ENCODE results near the gene NTF4.
"Not testable (repeated sequence)": the region's sequence is repeated elsewhere in the genome, so short reads cannot be mapped to it uniquely, and the experiment has no call there.

NTF4 gene

GRCh38 chr19:49074869-49075268 is 10.3 kb upstream of the NTF4 start:
- not testable (repeated sequence) for H3K9me3 Mint-ChIP-seq; H3K27ac Mint-ChIP-seq; ATAC-seq (replicated peaks); H3K4me3 Mint-ChIP-seq; DNase-seq
- peaks cover 9 to 16% of the 10 kb centered on the region in 2 donors for H3K4me1 Mint-ChIP-seq
- peaks cover 41 to 62% of the 10 kb centered on the region in 2 donors for H3K27me3 Mint-ChIP-seq
- peaks cover 4 to 15% of the 10 kb centered on the region in 2 donors for H3K36me3 Mint-ChIP-seq

- DNase-seq (no peak), ATAC-seq (replicated peaks) (no peak)
- Mint-ChIP-seq H3K9me3 (peaks cover 8 to 10% of the 10 kb centered on the region in 2 donors), H3K4me3 (peak overlapping the region; percentile 70 to 72), H3K27me3 (peaks cover 52 to 74% of the 10 kb centered on the region in 2 donors), H3K4me1 (peaks cover 9 to 16% of the 10 kb centered on the region in 2 donors), H3K27ac (peak overlapping the region; percentile 68), H3K36me3 (peaks cover 4 to 15% of the 10 kb centered on the region in 2 donors)
Observed at GRCh38 chr19:49073514-49074378, 9.1 kb upstream of the NTF4 start.

- ATAC-seq (replicated peaks) = no peak
- peak overlapping the region in 1 of 2 donors; percentile 31 for H3K4me3 Mint-ChIP-seq
Observed at GRCh38 chr19:49071860-49072547, 7.4 kb upstream of the NTF4 start.

GRCh38 chr19:49070416-49070815 is 5.8 kb upstream of the NTF4 start:
- Mint-ChIP-seq H3K36me3 (peaks cover 4 to 15% of the 10 kb centered on the region in 2 donors), H3K4me1 (peaks cover 12 to 19% of the 10 kb centered on the region in 2 donors), H3K27ac (no peak overlapping the region)

More at GRCh38 chr19:49071860-49072547, 7.4 kb upstream of the NTF4 start:
- no peak for DNase-seq
- H3K4me1 Mint-ChIP-seq = peaks cover 9 to 16% of the 10 kb centered on the region in 2 donors
- peaks cover 61 to 84% of the 10 kb centered on the region in 2 donors for H3K27me3 Mint-ChIP-seq
- no peak overlapping the region for H3K27ac Mint-ChIP-seq
- H3K36me3 Mint-ChIP-seq = peaks cover 4 to 15% of the 10 kb centered on the region in 2 donors
- H3K9me3 Mint-ChIP-seq = peaks cover 8 to 10% of the 10 kb centered on the region in 2 donors

GRCh38 chr19:49069026-49069425 is 4.4 kb upstream of the NTF4 start:
- peaks cover 11 to 20% of the 10 kb centered on the region in 2 donors for H3K4me1 Mint-ChIP-seq
- H3K9me3 Mint-ChIP-seq = peaks cover 8 to 10% of the 10 kb centered on the region in 2 donors
- H3K27ac Mint-ChIP-seq = no peak overlapping the region
- ATAC-seq (replicated peaks) (no peak), DNase-seq (no peak)
- H3K36me3 Mint-ChIP-seq = peaks cover 4 to 15% of the 10 kb centered on the region in 2 donors
- H3K4me3 Mint-ChIP-seq = no peak overlapping the region
- H3K27me3 Mint-ChIP-seq = peaks cover 64 to 84% of the 10 kb centered on the region in 2 donors

More at GRCh38 chr19:49070416-49070815, 5.8 kb upstream of the NTF4 start:
- DNase-seq = no peak
- H3K9me3 Mint-ChIP-seq = peaks cover 8 to 10% of the 10 kb centered on the region in 2 donors
- H3K4me3 Mint-ChIP-seq = no peak overlapping the region
- peaks cover 65 to 88% of the 10 kb centered on the region in 2 donors for H3K27me3 Mint-ChIP-seq
- no peak for ATAC-seq (replicated peaks)

GRCh38 chr19:49067554-49067953 is 2.9 kb upstream of the NTF4 start:
- H3K27ac Mint-ChIP-seq = no peak overlapping the region
- DNase-seq (no peak), ATAC-seq (replicated peaks) (no peak)
- peaks cover 7 to 10% of the 10 kb centered on the region in 2 donors for H3K9me3 Mint-ChIP-seq
- peaks cover 4 to 5% of the 10 kb centered on the region in 2 donors for H3K4me1 Mint-ChIP-seq
- H3K36me3 Mint-ChIP-seq = peaks cover 3 to 6% of the 10 kb centered on the region in 2 donors
- H3K27me3 Mint-ChIP-seq = peaks cover 50 to 81% of the 10 kb centered on the region in 2 donors
- no peak overlapping the region for H3K4me3 Mint-ChIP-seq

- Mint-ChIP-seq H3K27me3 (peaks cover 56 to 78% of the 10 kb centered on the region in 2 donors), H3K4me1 (peaks cover 4 to 6% of the 10 kb centered on the region in 2 donors), H3K36me3 (peaks cover 3 to 6% of the 10 kb centered on the region in 2 donors), H3K9me3 (peaks cover 7 to 10% of the 10 kb centered on the region in 2 donors), H3K27ac (no peak overlapping the region), H3K4me3 (no peak overlapping the region)
- no peak for DNase-seq
- ATAC-seq (replicated peaks) = no peak
Observed at GRCh38 chr19:49065905-49066512, 1.4 kb upstream of the NTF4 start.

- Mint-ChIP-seq H3K9me3 (peaks cover 0 to 2% of the 10 kb centered on the region in 2 donors), H3K27ac (no peak overlapping the region), H3K36me3 (no peaks in the 10 kb centered on the region), H3K4me1 (peaks cover 4 to 6% of the 10 kb centered on the region in 2 donors), H3K4me3 (no peak overlapping the region), H3K27me3 (peaks cover 53 to 77% of the 10 kb centered on the region in 2 donors)
- DNase-seq (no peak), ATAC-seq (replicated peaks) (no peak)
Observed at GRCh38 chr19:49064029-49064629, 489 bp downstream of the NTF4 start.

- ATAC-seq (replicated peaks) (peak; percentile 15 to 36), DNase-seq (no peak)
- peaks cover 20 to 26% of the 10 kb centered on the region in 2 donors for H3K4me1 Mint-ChIP-seq
- H3K4me3 Mint-ChIP-seq = no peak overlapping the region
- H3K27me3 Mint-ChIP-seq = peaks cover 59 to 84% of the 10 kb centered on the region in 2 donors
- H3K36me3 Mint-ChIP-seq = no peaks in the 10 kb centered on the region
- peaks cover 0 to 2% of the 10 kb centered on the region in 2 donors for H3K9me3 Mint-ChIP-seq
- H3K27ac Mint-ChIP-seq = no peak overlapping the region
Observed at GRCh38 chr19:49061445-49061844, 3.2 kb downstream of the NTF4 start.

GRCh38 chr19:49061000-49061399 is 3.6 kb downstream of the NTF4 start:
- no peak for DNase-seq
- Mint-ChIP-seq H3K4me1 (peaks cover 23 to 30% of the 10 kb centered on the region in 2 donors), H3K27ac (no peak overlapping the region), H3K4me3 (no peak overlapping the region), H3K27me3 (peaks cover 56 to 84% of the 10 kb centered on the region in 2 donors), H3K9me3 (peaks cover 0 to 2% of the 10 kb centered on the region in 2 donors), H3K36me3 (no peaks in the 10 kb centered on the region)
- no peak for ATAC-seq (replicated peaks)

- Mint-ChIP-seq H3K27ac (no peak overlapping the region), H3K4me3 (no peak overlapping the region), H3K27me3 (peaks cover 51 to 81% of the 10 kb centered on the region in 2 donors), H3K9me3 (peaks cover 0 to 2% of the 10 kb centered on the region in 2 donors), H3K4me1 (peaks cover 24 to 33% of the 10 kb centered on the region in 2 donors), H3K36me3 (no peaks in the 10 kb centered on the region)
- DNase-seq (no peak), ATAC-seq (replicated peaks) (no peak)
Observed at GRCh38 chr19:49059053-49059452, 5.6 kb downstream of the NTF4 start.

- Mint-ChIP-seq H3K9me3 (peaks cover 0 to 2% of the 10 kb centered on the region in 2 donors), H3K27ac (no peak overlapping the region), H3K4me3 (peak overlapping the region in 1 of 2 donors; percentile 8), H3K27me3 (peaks cover 56 to 81% of the 10 kb centered on the region in 2 donors), H3K4me1 (peaks cover 24 to 33% of the 10 kb centered on the region in 2 donors), H3K36me3 (no peaks in the 10 kb centered on the region)
- DNase-seq (no peak), ATAC-seq (replicated peaks) (peak in 1 of 2 donors; percentile 30)
Observed at GRCh38 chr19:49058562-49058961, 6.1 kb downstream of the NTF4 start.

GRCh38 chr19:49057636-49058234 is 6.9 kb downstream of the NTF4 start, which contains the start of gene CGB7:
CGB7 (minus strand) TSS chr19:49057749; CDS start chr19:49055375, 2,374 bp downstream.
- Mint-ChIP-seq H3K27me3 (peaks cover 56 to 75% of the 10 kb centered on the region in 2 donors), H3K4me3 (peak within 1 kb of the TSS; percentile 78 to 86), H3K9me3 (peaks cover 0 to 2% of the 10 kb centered on the region in 2 donors), H3K27ac (peak within 1 kb of the TSS; percentile 16), H3K4me1 (peaks cover 24 to 33% of the 10 kb centered on the region in 2 donors), H3K36me3 (no peaks in the 10 kb centered on the region)
- DNase-seq (no peak), ATAC-seq (replicated peaks) (no peak)
